ENCODE measurements around the gene GSE1.
A peak's percentile ranks its signal among the peaks of the same experiment; 100 is the strongest.

GSE1 gene

DNA sequence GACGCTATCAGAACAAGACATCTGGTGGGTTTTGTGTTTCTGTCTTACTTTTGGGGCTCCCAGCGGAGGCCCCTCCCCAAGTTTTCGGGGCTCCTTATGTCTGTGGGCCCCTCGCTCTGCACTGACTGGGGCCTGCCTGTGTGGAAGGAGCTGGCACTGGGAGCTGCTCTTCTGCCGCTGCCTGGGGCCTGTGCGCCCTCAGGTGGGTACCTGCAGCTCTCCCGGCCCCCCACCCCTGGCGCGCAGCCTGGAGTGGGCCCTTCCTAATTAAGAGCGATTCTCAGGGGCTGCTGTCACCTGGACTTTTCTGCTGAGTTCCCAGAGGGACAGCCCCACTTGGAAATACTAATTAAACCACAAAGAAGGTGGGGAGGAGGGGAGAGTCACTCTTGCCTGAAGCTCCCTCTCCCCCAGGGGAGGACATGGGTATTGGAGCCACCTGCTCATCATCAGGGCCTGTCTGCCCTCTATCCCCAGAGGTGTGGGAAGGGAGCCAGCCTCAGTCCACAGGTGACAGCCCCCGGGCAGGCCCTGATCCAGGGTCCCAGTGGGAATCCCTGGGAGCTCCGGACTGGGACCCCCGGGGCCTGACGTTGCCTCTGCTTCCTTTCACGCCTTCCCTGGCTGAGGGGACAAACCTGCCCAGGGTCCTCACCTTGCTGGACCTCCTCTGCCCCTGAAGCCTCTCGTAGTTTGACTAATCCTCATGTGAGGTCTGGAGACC, 36.5 kb downstream of the GSE1 start:
- DNase-seq (ENCODE audit: low read depth), result no peak

- no peak for DNase-seq (ENCODE audit: low read depth)
Measured at GRCh38 chr16:85650135-85650843, 37.2 kb downstream of the GSE1 start.

- no peak for DNase-seq (ENCODE audit: low read depth)
Measured at GRCh38 chr16:85650844-85651628, 37.9 kb downstream of the GSE1 start.

- no peak for DNase-seq (ENCODE audit: low read depth)
Measured at GRCh38 chr16:85651629-85652430, 38.7 kb downstream of the GSE1 start.

- DNase-seq (ENCODE audit: low read depth), result no peak
Measured at GRCh38 chr16:85652431-85653221, 39.5 kb downstream of the GSE1 start.

DNA sequence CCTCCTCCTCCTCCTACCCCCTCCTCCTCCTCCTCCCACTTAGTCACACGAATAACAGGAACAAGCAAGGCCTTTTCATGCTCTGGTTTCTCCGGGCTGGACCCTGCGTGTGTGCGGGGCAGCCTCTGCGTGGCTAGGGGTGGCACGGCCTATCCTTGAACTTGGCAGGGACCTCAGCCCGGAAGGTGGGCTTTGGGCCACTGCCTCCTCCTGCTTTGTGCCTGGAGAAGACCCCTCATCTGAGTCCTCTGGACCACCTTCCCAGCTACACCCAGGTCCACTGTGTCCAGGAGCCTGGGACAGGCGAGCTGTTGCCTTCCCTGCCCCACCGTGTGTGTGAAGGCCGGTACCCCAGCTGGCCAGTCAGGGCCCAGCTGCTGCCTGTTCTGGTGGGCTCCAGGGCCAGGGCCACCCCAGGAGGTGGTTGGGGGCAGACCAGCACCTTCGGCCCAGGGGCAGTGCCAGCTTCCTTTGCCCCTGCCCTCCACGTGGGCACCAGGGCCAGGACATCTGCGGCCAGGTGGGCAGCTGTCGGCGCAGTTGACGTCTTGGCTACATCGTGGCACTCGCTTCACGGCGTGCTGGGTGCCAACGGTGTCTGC, 40.3 kb downstream of the GSE1 start:
- no peak for DNase-seq (ENCODE audit: low read depth)

- DNase-seq (ENCODE audit: low read depth), result no peak
Measured at GRCh38 chr16:85654251-85655095, 41.4 kb downstream of the GSE1 start.

DNA sequence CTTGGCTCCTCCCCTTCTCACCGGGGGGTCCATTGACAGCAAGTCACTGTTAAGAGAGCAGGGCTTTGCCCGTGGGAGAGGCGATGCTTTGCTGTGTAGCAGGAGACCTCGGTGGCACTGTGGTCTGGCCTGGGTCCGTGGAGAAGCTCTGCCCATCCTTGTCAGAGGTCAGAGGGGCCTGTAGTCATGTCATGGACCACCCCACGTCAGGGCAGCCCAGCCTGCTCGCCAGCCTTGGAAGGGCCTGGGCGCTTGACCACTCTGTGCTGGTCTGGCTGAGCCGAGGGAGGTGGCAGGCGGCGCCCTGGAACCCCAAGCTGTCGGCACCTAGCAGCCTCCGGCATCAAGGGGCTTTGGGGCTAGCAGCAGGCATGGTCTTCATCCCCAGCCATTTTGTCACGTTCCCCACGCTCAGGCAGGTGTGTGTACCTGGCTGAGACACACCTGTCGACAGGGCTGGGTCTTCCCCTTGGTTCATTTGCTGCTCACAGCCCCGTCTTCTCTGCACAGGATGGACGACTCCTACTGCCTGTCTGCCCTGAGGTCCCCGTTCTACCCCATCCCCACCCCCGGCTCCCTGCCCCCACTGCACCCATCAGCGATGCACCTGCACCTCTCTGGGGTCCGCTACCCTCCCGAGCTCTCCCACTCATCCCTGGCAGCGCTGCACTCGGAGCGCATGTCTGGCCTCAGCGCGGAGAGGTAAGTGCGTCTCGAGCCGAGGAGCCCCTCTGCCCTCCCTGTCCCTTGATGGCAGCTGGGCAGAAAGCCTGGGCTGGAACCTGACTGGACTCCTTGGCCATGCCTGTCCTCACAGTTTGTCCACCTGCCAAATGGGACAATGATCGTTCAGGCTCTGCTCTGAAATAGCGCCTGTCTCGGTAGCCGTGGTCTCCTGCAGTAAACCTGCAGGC, 42.4 kb downstream of the GSE1 start:
- DNase-seq (ENCODE audit: low read depth), result no peak

DNA sequence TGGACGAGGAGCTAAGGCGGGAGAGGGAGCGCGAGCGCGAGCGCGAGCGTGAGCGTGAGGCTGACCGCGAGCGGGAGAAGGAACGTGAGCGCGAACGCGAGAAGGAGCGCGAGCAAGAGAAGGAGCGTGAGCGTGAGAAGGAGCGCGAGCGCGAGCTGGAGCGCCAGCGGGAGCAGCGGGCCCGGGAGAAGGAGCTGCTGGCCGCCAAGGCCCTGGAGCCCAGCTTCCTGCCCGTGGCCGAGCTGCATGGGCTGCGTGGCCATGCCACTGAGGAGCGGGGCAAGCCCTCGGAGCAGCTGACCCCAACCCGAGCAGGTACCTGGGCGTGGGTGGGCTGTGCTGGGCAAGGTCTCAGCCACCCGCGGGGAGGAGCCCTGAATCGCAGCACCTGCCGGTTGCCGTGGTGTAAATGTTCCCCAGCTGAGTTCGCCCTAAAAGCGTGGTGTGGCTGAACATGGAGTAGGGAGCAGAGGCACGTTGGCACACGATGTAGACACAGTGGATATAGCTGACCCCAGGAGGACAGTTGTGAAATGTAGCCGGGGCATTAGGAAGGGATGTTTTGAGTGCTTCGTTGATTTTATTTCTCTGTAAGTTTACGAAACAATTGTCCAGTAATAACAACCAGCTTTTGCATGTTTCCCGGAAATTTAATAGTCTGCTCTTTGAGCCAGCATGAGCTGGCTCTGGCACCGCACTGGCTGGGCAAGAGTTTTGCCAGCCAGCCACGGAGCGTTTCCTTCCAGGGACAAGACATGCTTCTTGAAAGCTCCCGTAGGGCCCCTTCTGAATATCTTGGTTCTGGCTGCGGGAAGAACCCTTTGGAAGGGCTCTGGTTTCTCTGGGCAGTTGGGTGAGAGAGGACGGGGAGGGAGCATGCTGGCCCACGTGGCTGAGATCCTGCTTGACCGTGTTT, 43.5 kb downstream of the GSE1 start:
- no peak for DNase-seq (ENCODE audit: low read depth)

- no peak for DNase-seq (ENCODE audit: low read depth)
Measured at GRCh38 chr16:85657267-85657650, 44.1 kb downstream of the GSE1 start.

DNA sequence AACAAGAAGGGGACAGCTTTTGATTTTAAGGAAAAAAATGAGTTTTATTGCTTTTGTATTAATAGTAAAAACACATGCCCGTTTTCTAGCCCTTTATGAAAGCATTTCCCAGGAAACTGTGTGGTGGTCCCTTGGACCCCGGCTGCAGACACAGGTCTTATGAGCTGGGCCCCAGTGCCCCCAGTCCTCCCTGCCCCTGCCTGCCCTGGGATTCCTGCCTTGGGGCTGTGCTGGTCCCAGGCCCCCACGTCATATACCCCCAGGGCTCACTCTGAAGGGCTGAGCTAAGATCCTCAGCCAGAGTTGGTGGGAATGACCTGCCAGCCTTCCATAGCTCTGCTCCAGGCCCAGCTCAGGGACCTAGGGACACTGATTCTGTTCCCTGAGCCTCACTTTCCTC, 44.9 kb downstream of the GSE1 start:
- no peak for DNase-seq (ENCODE audit: low read depth)

- DNase-seq (ENCODE audit: low read depth), result no peak
Measured at GRCh38 chr16:85658504-85659326, 45.6 kb downstream of the GSE1 start.

- DNase-seq (ENCODE audit: low read depth), result no peak
Measured at GRCh38 chr16:85659336-85659735, 46.2 kb downstream of the GSE1 start.

- DNase-seq (ENCODE audit: low read depth), result peak; percentile 34
Measured at GRCh38 chr16:85659805-85660511, 46.8 kb downstream of the GSE1 start.

GRCh38 chr16:85660843-85661739, 48.0 kb downstream of the GSE1 start:
- DNase-seq (ENCODE audit: low read depth), result no peak
